ENCODE data around the gene CLDN6. TPM values are rescaled to one million over a fixed set of nuclear protein-coding genes. Genes with fewer than 3 reads are reported as not detected.

CLDN6 gene
- total and polyA plus RNA-seq, 9 of the 15 experiments (the other 6 are each of a cell fraction or from before 2014, with no cell fraction given): 0.22 to 0.75 (median 0.38) TPM; not detected in 3

- no peak overlapping the region for H3K4me2 ChIP-seq (ENCODE audit: insufficient read depth, low read length)
- no peak for ATAC-seq
- H3K9me3 ChIP-seq (replicated peaks; ENCODE audit: control insufficient read depth, insufficient read depth, low read depth, low read length): no peaks in the 10 kb centered on the region
- H3K36me3 ChIP-seq (ENCODE audit: control insufficient read depth, insufficient read depth, low read length): no peaks in the 10 kb centered on the region
- no peak for DNase-seq (ENCODE audit: extremely low read depth in 1 of 4, low spot score in 3 of 4)
- no peaks in the 10 kb centered on the region for H3K27me3 ChIP-seq (ENCODE audit: control insufficient read depth in 2 of 2, insufficient read depth in 2 of 2, low read length in 2 of 2)
- H4K20me1 ChIP-seq (replicated peaks; ENCODE audit: control insufficient read depth, insufficient read depth, low read length): no peaks in the 10 kb centered on the region
- ChIA-PET POLR2A (interaction anchor here (0.8 kb wide), 1 partner anchor 20 kb away, joined by 3 read pairs; no protein-coding TSS in a partner anchor), CTCF (ENCODE audit: low intra/inter-chr PET ratio) (no interaction called here)
- peak overlapping the region in 1 of 2 experiments; percentile 53; a peak in 2 of 4 replicates for H3K9ac ChIP-seq (ENCODE audit: insufficient read depth in 1 of 2, low read depth in 2 of 2, low read length in 2 of 2)
- TF ChIP-seq CTBP1 (IDR thresholded peaks at IDR 0.05; ENCODE audit: borderline replicate concordance) (no peak), PBX2 (CRISPR knock-in tag; IDR thresholded peaks at IDR 0.05; ENCODE audit: low read depth) (no peak), PBX2 (tag; conservative IDR thresholded peaks at IDR 0.05; ENCODE audit: low read depth) (peak; percentile 85), PKNOX1 (IDR thresholded peaks at IDR 0.05) (peak; percentile 79), CAMTA2 (CRISPR knock-in tag; conservative IDR thresholded peaks at IDR 0.05) (no peak), MEIS2 (IDR thresholded peaks at IDR 0.05; ENCODE audit: partially characterized antibody) (peak; percentile 76), U2AF1 (optimal IDR thresholded peaks at IDR 0.05; ENCODE audit: low read depth, low read length) (no peak), ZBTB7A (IDR thresholded peaks at IDR 0.05; ENCODE audit: borderline replicate concordance, control insufficient read depth, low read depth, low read length) (peak; percentile 46; the same call in 1 of the 2 replicates)
- BruUV-seq (replicated peaks): no TSS peak
- no peak overlapping the region for H2AFZ ChIP-seq (ENCODE audit: low read depth, low read length)
- no peak overlapping the region for H3K27ac ChIP-seq (ENCODE audit: extremely low read depth, low read depth, low read length)
- H3K4me1 ChIP-seq (replicated peaks in 1 of 2; ENCODE audit: control insufficient read depth in 2 of 2, insufficient read depth in 2 of 2, low read length in 2 of 2): peaks cover 7 to 61% of the 10 kb centered on the region in 2 experiments
- no peak overlapping the region for H3K4me3 ChIP-seq
- in situ Hi-C loops (cut with MboI) (no loop called here), intact Hi-C loops (cut with micrococcal nuclease) (no loop called here)
- H3K9me1 ChIP-seq (ENCODE audit: control insufficient read depth, insufficient read depth, low read length): no peaks in the 10 kb centered on the region
- WGBS (ENCODE audit: insufficient coverage, low coverage, missing lambda C conversion rate): 28% methylated on average over 8 of the region's 8 CpGs
- FAIRE-seq: no peak
- H3K79me2 ChIP-seq (ENCODE audit: control insufficient read depth, insufficient read depth, low read length): no peaks in the 10 kb centered on the region
Measured at GRCh38 chr16:2987833-2988232, 30.1 kb downstream of the CLDN6 start.

Measured in K562 (cell line).